ENCODE data around the gene TEAD1. TPM values are rescaled to one million over a fixed set of nuclear protein-coding genes. Genes with fewer than 3 reads are reported as not detected.

Gene TEAD1
- total RNA-seq, 2 donors from 2014 or later: 76.4 to 94.4 TPM

- Mint-ChIP-seq H3K9me3 (peaks cover 18% of the 10 kb centered on the region), H3K36me3 (ENCODE audit: low read depth) (peaks cover 3% of the 10 kb centered on the region)
Measured at GRCh38 chr11:12653729-12654128, 20.5 kb upstream of the TEAD1 start.

GRCh38 chr11:12655842-12656241 is 18.4 kb upstream of the TEAD1 start:
- TF ChIP-seq CTCF (conservative IDR thresholded peaks at IDR 0.05): no peak
- Mint-ChIP-seq H3K36me3 (ENCODE audit: low read depth) (peaks cover 3% of the 10 kb centered on the region), H3K27ac (no peak overlapping the region), H3K27me3 (ENCODE audit: insufficient read depth) (no peaks in the 10 kb centered on the region), H3K4me1 (no peaks in the 10 kb centered on the region), H3K9me3 (peaks cover 18% of the 10 kb centered on the region), H3K4me3 (no peak overlapping the region)
- DNase-seq: no peak
- Histone ChIP-seq H3K4me1 (ENCODE audit: control insufficient read depth, insufficient read depth, low read length) (no peaks in the 10 kb centered on the region), H3K4me3 (ENCODE audit: low read length) (no peak overlapping the region), H3K9me3 (ENCODE audit: control insufficient read depth, low read length) (peaks cover 19% of the 10 kb centered on the region), H3K36me3 (ENCODE audit: control insufficient read depth, insufficient read depth, low read length) (no peaks in the 10 kb centered on the region), H3K27ac (ENCODE audit: low read depth, low read length) (no peak overlapping the region), H3K27me3 (ENCODE audit: control insufficient read depth, insufficient read depth, low read length, poor library complexity, severe bottlenecking) (no peaks in the 10 kb centered on the region), H3K9ac (ENCODE audit: extremely low read depth, low read length, poor library complexity, severe bottlenecking) (no peak overlapping the region)

More at GRCh38 chr11:12653729-12654128, 20.5 kb upstream of the TEAD1 start:
- Mint-ChIP-seq H3K27ac (no peak overlapping the region), H3K4me1 (no peaks in the 10 kb centered on the region), H3K4me3 (no peak overlapping the region), H3K27me3 (ENCODE audit: insufficient read depth) (no peaks in the 10 kb centered on the region)
- Histone ChIP-seq H3K9me3 (ENCODE audit: control insufficient read depth, low read length) (peaks cover 19% of the 10 kb centered on the region), H3K4me3 (ENCODE audit: low read length) (no peak overlapping the region), H3K27ac (ENCODE audit: low read depth, low read length) (no peak overlapping the region), H3K9ac (ENCODE audit: extremely low read depth, low read length, poor library complexity, severe bottlenecking) (no peak overlapping the region), H3K27me3 (ENCODE audit: control insufficient read depth, insufficient read depth, low read length, poor library complexity, severe bottlenecking) (no peaks in the 10 kb centered on the region), H3K36me3 (ENCODE audit: control insufficient read depth, insufficient read depth, low read length) (no peaks in the 10 kb centered on the region), H3K4me1 (ENCODE audit: control insufficient read depth, insufficient read depth, low read length) (no peaks in the 10 kb centered on the region)
- no peak for TF ChIP-seq CTCF (conservative IDR thresholded peaks at IDR 0.05)
- WGBS, 2 experiments (ENCODE audit: insufficient coverage in 1 of 2, insufficient read length in 1 of 2): 79 to 83% methylated on average over 5 to 7 of the region's 7 CpGs
- peak; percentile 77 for DNase-seq

- Mint-ChIP-seq H3K27me3 (ENCODE audit: insufficient read depth) (no peaks in the 10 kb centered on the region), H3K4me3 (no peak overlapping the region), H3K9me3 (peaks cover 18% of the 10 kb centered on the region), H3K4me1 (no peaks in the 10 kb centered on the region), H3K36me3 (ENCODE audit: low read depth) (peaks cover 3% of the 10 kb centered on the region), H3K27ac (no peak overlapping the region)
- no peak for TF ChIP-seq CTCF (conservative IDR thresholded peaks at IDR 0.05)
- WGBS, 2 experiments (ENCODE audit: insufficient coverage in 1 of 2, insufficient read length in 1 of 2): 80 to 93% methylated on average over 1 to 2 of the region's 3 CpGs
- H3K4me3 ChIP-seq (ENCODE audit: low read length): no peak overlapping the region
- no peak for DNase-seq
- no peaks in the 10 kb centered on the region for H3K27me3 ChIP-seq (ENCODE audit: control insufficient read depth, insufficient read depth, low read length, poor library complexity, severe bottlenecking)
- peaks cover 19% of the 10 kb centered on the region for H3K9me3 ChIP-seq (ENCODE audit: control insufficient read depth, low read length)
- no peak overlapping the region for H3K27ac ChIP-seq (ENCODE audit: low read depth, low read length)
- H3K9ac ChIP-seq (ENCODE audit: extremely low read depth, low read length, poor library complexity, severe bottlenecking): no peak overlapping the region
- no peaks in the 10 kb centered on the region for H3K4me1 ChIP-seq (ENCODE audit: control insufficient read depth, insufficient read depth, low read length)
- H3K36me3 ChIP-seq (ENCODE audit: control insufficient read depth, insufficient read depth, low read length): no peaks in the 10 kb centered on the region
Measured at GRCh38 chr11:12657336-12657735, 16.9 kb upstream of the TEAD1 start.
